GM06990 (cell line): Measurements from ENCODE around the gene DCDC2C.

Source experiments
- DNase-seq: peaks from one replicate; pipeline ENCODE4 v3.0.0-alpha.2; 2011; ENCODE audit not compliant: insufficient read length; ENCODE audit errors: extremely low read depth
- H3K27me3 ChIP-seq: replicated peaks from 2 replicates; pipeline ENCODE4 v1.6.0; 2011; ENCODE audit warnings: low read length; ENCODE audit not compliant: control insufficient read depth, insufficient read depth
- H3K36me3 ChIP-seq: 2 replicates; pipeline ENCODE4 v1.5.1; 2011; ENCODE audit warnings: low read length; ENCODE audit not compliant: control insufficient read depth, insufficient read depth
- H3K4me3 ChIP-seq: replicated peaks from 2 replicates; pipeline ENCODE4 v1.5.1; 2011; ENCODE audit warnings: low read depth, mild to moderate bottlenecking, control low read depth, low read length
- CTCF ChIP-seq: IDR thresholded peaks from 2 replicates; pipeline ENCODE4 v1.5.1; 2011; ENCODE audit warnings: low read length, control low read depth, mild to moderate bottlenecking, inconsistent platforms; ENCODE audit not compliant: insufficient read depth, poor library complexity, severe bottlenecking

DCDC2C gene

DNA sequence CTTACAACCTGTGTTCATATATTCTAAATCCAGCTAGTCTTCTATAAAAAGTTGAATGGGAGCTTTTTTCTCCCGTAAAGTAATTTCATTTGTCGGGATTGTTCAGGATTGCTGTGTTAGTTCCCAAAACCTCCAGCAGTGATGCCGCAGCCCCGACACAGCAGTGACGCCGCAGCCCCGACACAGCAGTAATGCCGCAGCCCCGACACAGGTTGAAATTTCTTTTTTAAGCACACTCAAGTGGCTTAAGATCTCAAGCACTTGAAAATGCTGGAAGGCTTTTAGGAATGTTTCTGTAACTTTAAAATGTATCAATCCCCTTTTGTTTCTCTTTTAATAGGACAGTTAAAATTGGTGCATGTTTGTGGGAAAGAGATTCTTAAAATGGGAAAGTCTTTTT lies 145.4 kb downstream of the DCDC2C start:
- no peak for DNase-seq
- no peak for TF ChIP-seq CTCF
- no peaks in the 10 kb centered on the region for H3K27me3 ChIP-seq
- H3K4me3 ChIP-seq, result no peak overlapping the region
- no peaks in the 10 kb centered on the region for H3K36me3 ChIP-seq

DNA sequence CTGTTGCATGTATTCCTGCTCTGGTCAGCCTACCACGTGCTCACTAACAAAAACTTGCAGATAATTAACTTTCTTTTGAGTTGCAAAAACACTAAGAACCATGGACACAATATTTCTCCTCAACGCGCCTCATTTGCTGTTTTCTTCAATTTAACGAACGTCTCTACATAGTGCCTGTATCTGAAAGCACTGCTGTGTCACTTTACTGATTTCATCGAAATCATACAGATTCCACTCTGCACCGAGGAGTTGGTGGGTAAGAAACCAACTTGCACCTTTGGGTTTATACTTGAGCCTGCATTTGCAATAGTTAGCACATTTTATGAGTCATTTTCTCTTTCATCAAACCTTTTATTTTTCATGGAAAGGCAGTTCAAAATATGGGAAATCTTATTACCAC lies 145.8 kb downstream of the DCDC2C start:
- H3K4me3 ChIP-seq, result no peak overlapping the region
- DNase-seq, result no peak
- TF ChIP-seq CTCF, result no peak
- no peaks in the 10 kb centered on the region for H3K27me3 ChIP-seq
- H3K36me3 ChIP-seq, result no peaks in the 10 kb centered on the region

DNA sequence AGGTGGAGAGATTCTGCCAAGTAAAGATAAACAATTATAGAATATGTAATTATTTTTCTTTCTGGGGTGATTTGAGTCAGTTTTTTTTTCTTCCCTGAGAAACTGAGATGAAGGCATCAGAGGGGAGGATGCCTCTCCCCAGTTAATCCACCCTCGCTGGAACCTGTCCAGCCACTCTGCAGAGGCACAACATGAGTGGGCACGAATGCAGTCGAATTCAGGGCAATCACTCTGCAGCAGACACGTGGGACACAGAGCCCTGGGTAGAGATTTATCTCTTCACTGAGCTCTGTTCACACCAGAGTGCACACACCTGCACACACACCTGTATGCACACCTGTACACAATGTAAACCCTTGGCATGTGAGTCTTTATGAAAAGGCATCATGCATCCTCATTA lies 154.2 kb downstream of the DCDC2C start:
- no peak for DNase-seq
- no peak for TF ChIP-seq CTCF
- Histone ChIP-seq H3K36me3 (no peaks in the 10 kb centered on the region), H3K4me3 (no peak overlapping the region), H3K27me3 (no peaks in the 10 kb centered on the region)

GRCh38 chr2:3864943-3865865 lies 161.8 kb downstream of the DCDC2C start:
- DNase-seq, result no peak
- H3K4me3 ChIP-seq, result no peak overlapping the region
- H3K36me3 ChIP-seq, result no peaks in the 10 kb centered on the region
- no peaks in the 10 kb centered on the region for H3K27me3 ChIP-seq
- TF ChIP-seq CTCF, result no peak

DNA sequence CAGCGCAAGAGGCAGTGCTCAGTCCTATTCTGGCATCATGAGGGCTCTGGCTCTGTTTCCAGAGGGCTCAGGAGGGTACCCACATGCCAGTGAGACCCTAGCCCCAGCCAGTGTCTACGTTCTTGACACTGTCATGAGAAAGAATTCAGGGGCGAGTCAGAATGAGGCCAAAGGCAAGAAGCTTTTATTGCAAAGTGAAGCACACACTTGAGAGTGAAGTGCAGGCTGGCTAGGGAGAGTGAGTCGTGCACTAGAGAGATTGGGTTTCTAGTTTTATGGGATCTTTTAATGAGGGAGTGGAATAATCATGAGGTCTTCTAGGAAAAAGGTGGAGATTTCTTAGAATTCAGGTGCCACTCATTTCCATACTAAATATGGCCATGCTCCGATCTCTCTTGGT lies 164.1 kb downstream of the DCDC2C start:
- Histone ChIP-seq H3K4me3 (no peak overlapping the region), H3K36me3 (no peaks in the 10 kb centered on the region), H3K27me3 (no peaks in the 10 kb centered on the region)
- no peak for TF ChIP-seq CTCF
- DNase-seq, result no peak
